DMS114 treated with DMSO at 0.1 percent for 48 hours (cell line): ENCODE results near the gene FBLN2.
"Not testable (repeated sequence)": the region's sequence is repeated elsewhere in the genome, so short reads cannot be mapped to it uniquely, and the experiment has no call there.

Experiments used
- DNase-seq: peaks from one replicate; lab custom pipeline; 2025; ENCODE audit not compliant: unreplicated experiment; lab: John Stamatoyannopoulos, UW

The FBLN2 gene

DNA sequence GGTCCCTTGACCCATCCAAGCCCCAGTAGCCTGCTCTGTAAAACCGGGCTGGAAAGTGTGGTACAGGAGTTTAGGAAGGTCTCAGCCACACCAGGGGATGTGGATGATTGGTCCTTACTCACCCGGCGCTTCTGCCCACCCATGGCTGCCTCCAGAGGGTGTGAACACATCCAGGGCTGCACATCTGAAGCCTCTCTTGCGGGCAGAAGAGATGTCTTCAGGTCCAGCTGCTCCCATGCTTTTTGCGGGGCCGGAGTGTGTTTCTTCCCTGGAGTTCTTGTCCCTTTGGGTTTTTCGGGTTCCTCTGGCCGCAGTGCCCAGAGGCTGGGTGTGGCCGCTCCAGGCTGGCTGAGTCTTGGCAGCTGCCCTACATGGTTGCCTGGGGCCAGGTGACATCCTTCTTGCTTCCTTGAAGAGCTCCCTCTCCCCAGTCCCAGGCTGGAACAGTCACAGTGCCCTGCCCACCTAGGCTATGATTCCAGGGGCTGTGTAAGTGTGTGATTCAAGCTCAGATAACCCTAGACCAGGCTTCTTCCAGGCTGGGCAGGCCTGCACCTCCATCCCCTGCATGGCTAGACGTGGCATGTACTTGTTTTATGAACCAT, 34.9 kb upstream of the FBLN2 start:
- no peak for DNase-seq

DNA sequence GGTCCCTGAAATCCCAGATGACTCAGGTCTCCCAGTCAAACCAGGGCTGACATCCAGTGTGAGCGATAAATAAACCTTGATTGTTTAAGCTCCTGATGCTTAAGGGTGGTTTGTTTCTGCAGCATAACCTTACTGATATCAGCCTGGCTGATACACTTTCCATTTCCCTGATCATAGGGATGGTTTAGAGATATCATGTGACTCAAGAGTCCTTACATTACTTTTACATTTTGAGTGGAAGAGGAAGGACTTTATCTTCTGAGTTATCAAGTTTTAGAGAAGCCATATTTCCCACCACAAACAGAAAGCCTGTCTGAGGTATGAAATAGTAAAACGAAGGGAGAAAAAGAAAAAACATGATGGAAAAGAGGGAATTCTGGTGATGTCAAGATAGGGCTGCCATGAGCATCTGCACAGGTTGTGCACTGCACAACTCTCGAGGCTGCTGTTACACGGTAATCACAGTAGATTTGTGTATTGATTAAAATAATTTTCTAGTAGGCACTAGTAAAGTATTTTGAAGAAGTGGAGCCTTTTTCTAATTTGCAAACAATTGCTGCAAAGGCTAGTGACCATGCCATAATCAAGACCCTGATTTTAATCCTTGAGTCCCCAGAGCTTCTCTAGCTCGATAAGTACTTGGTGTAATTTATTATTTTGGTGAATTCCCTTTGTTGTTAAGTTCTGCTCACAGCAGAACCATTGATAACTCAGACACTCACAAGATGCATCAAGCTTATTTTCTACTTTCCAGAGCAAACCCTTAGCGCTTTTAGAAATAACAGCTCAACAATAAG, 34.1 kb upstream of the FBLN2 start:
- DNase-seq: no peak

- DNase-seq: no peak
These were observed 32.9 kb upstream of the FBLN2 start for GRCh38 chr3:13515786-13516759.

GRCh38 chr3:13516760-13517135, 32.2 kb upstream of the FBLN2 start:
- DNase-seq: no peak

DNA sequence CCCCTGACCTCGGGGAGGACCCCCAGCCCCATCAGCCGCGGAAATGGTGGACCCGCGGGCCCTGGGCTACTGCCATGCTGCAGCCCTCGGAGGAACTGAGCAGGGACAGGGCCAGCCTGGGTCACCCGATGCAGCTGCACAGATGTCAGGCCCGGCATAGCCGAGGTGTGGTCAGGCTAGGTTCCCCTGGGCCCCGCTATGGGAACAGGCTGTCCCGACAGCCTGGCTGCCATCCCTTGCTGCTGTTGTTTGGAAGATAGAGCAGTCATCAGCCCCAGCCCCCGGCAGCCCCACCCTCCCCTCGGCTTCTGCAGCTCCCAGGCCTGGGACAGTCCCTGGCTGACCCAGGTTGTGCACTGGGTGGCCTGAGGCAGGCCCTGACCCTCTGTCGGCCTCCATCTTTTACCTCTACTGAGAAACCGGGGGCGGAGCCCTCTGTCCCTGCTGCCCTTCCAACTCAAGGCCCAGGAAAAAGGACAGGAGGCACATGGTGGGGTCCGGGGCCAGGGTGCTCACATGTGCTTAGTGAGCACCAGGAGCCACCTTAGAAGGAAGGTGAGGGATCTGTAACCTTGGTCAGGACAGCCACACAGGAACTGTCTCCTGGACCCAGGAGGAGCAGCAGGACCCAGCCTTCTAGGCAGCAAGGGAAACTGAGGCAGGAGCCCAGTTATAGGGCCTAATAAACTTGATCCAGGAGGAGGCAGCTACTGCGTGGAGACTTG, 31.5 kb upstream of the FBLN2 start:
- no peak for DNase-seq

DNA sequence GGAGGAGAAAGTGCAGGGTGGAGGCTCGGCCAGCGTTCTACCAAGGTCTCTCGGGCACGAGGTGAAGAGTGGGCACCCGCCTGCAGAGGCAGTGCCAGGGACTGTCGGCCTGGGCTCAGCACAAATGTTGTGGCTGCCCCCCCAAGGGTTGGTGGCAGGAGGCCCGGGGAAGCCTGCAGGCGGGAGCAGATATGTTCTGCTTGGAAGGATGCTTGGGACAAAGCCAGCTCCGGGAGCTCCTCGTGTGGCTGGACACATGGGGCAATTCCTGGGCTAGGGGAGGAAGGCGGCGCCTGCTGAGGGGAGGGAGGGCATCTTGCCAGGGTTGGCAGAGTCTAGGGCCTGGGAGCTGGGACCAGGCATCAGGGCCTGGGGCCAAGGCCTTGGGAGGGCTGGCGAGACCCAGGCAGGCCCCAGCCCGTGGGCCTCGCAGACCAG, 30.4 kb upstream of the FBLN2 start:
- no peak for DNase-seq

DNA sequence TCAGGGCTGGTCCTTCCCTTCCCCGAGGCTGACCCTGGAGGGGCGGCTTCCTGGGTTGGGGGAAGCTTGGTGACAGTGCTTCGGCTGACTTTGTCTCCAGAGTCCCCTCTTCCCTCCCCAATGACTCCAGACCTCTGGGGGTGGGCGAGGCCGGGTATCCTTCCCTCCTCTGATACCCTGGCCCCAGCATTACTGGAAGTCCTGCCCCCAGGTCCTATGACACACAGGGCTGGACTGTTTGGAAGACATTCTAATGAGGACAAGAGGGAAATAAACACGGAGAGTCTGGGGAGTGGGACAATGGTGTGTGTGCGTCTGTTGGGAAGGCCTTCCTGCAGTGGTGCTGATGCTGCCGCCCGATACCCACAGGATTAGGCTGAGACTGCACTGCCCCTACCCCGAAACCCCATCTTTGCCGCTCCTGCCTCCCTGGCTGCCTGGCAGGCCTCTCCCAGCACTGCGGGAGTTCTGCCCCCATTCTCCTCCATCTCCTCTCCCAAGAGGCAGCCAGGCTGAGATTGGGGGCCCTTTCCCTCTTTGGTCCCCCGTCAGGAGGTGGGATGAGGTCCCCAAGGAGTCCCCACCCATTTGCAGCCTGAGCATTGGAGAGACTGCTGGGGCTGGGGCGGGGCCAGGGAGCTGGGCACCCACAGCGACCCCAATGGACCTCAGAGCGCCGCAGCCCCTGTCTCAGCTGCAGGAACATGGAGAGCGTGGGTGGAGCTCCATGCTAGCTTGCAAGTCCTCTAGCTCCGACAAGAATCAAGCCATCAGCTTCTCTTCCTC, 29.7 kb upstream of the FBLN2 start:
- no peak for DNase-seq

- no peak for DNase-seq
These were observed 28.5 kb upstream of the FBLN2 start for GRCh38 chr3:13520326-13520880.

DNA sequence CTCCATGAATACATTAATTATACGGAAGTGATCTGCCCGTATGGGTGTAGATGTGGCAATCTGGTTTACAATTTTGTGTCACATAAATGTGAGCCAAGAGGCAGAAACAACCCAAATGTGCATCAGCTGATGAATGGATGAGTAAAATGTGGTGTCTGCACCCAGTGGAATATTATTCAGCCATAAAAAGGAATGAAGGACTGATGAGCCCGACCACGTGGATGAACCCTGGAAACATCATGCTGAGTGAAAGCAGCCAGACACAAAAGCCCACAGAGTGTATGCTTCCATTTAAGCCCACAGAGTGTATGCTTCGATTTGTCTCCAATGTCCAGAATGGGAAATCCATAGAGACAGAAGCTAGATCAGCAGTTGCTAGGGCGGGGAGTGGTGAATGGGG, 27.6 kb upstream of the FBLN2 start:
- no peak for DNase-seq

GRCh38 chr3:13521749-13522148, 27.2 kb upstream of the FBLN2 start:
- DNase-seq: not testable (repeated sequence)

- DNase-seq: no peak
These were observed 26.7 kb upstream of the FBLN2 start for GRCh38 chr3:13522236-13522635.

DNA sequence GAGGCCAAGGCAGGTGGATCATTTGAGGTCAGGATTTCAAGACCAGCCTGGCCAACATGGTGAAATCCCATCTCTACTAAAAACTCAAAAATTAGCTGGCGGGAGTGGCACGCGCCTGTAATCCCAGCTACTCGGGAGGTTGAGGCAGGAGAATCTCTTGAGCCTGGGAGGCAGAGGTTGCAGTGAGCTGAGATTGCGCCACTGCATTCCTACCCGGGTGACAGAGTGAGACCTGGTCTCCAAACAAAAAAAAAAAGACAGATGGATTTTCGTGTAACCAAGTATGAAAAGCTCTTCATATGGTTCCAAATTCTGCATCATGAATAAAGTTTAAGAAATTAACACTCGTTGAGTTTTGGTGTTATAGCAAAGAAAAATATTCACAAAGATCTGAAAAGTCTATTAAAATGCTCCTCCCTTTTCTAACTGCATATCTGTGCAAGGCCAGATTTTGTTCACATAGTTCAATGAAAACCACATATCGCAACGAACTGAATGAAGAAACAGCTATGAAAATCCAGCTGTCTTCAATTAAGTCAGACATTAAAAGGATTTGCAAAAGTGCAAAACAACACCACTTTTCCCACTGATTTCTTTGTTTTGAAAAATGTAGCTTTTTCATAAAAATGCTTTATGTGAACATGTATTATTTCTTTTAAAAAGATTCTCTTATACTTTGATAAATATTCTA, 23.8 kb upstream of the FBLN2 start:
- no peak for DNase-seq

DNA sequence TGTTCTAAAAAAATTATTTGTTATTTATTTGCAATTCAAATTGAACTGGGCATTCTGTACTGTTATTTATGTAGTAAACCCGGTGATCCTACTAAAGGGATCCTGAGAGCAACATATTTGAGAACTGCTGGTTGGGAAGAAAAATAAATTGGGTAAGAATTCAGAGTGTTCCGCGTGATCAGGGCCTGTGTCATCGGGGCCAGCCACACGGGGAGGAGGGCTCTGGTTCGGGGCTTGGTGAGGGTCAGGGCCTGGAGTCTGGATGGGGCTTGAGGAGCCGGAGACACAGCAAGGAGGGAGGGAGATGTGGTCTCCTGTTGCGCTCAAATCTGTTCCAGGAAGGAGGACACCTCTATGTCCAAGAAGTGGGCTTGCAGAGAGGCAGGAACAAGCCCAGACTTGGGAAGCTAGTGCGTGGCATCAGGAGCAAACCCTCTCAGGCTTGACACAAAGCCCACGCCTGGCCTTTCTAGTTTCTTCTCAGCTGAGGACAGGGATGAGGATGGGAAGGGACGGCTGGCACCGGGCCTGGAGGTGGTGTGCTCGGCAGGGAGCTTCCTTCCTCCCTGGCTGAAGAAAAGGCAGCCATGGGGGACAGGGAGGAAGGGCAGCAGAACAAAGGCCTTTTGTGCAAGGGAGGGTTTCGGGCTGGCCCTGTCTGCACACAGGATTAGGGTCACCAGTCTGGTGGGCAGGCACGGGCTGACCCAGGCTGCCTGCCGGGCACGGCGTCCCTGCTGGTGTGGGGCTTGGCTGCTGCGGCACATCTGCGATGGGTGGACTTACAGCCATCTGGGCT, 22.9 kb upstream of the FBLN2 start:
- DNase-seq: no peak

DNA sequence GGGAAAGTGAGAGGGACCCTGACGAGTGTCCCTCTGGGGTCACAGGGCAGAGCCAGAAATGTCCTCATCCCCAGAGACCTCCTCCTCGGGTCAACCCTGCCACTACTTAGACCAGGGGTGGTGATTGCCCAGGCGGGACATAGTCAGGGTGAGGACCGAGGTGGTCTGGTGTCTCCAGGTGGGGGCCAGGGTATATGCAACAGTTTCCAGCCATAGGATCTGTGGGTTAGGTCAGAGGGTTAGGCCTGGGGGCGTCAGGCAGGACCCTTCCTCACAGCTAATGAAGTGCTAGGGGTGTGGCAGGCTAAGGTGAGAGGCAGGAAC, 22.3 kb upstream of the FBLN2 start:
- DNase-seq: no peak

- peak; percentile 4 for DNase-seq
These were observed 20.6 kb upstream of the FBLN2 start for GRCh38 chr3:13528217-13528867.

- no peak for DNase-seq
These were observed 19.5 kb upstream of the FBLN2 start for GRCh38 chr3:13529196-13530112.
